Caco-2 (cell line): Measurements from ENCODE around the gene MEGF11. TPM values are rescaled to one million over a fixed set of nuclear protein-coding genes. Genes with fewer than 3 reads are reported as not detected.

Experiments
- BruUV-seq: library from RNA; stranded (reverse); fragments of 400-500 nt; replicated peaks from 2 replicates; lab custom pipeline; 2021; lab: Mats Ljungman, UMichigan
- CTCF ChIA-PET: fragments of 300-600 bp; sonication (Branson Sonifier 250); formaldehyde crosslinking; loops from one replicate; lab custom pipeline; 2022; ENCODE audit warnings: antibody characterized with exemption; lab: Charles Lee
- POLR2A ChIA-PET: fragments of 300-600 bp; sonication (Branson Sonifier 250); formaldehyde crosslinking; loops from one replicate; lab custom pipeline; 2022; ENCODE audit warnings: antibody characterized with exemption; lab: Charles Lee
- DNase-seq, 2 experiments: peaks; one replicate each; pipeline versions ENCODE4 v3.0.0 to v3.0.0-alpha.2; 2020 to 2022
- H3K27me3 ChIP-seq: replicated peaks from 2 replicates; pipeline ENCODE4 v1.6.0; 2011; ENCODE audit warnings: low read length; ENCODE audit not compliant: control insufficient read depth, insufficient read depth
- H3K36me3 ChIP-seq: 2 replicates; pipeline ENCODE4 v1.5.1; 2011; ENCODE audit warnings: low read length; ENCODE audit not compliant: control insufficient read depth, insufficient read depth
- H3K4me1 ChIP-seq: fragments of 250-450 bp; sonication (Bioruptor Pico); 2 replicates; pipeline ENCODE4 v1.5.1; 2020; ENCODE audit warnings: mild to moderate bottlenecking
- H3K4me3 ChIP-seq: 2 replicates; pipeline ENCODE4 v1.5.1; 2011; ENCODE audit warnings: low read depth, mild to moderate bottlenecking, control low read depth, low read length
- H3K9me3 ChIP-seq: fragments of 250-450 bp; sonication (Bioruptor Pico); 2 replicates; pipeline ENCODE4 v1.5.1; 2020; ENCODE audit warnings: mild to moderate bottlenecking, moderate library complexity
- H3K27ac Mint-ChIP-seq: one replicate; pipeline ENCODE4 v1.8.0; 2022; ENCODE audit warnings: mixed read lengths; ENCODE audit not compliant: unreplicated experiment
- H3K27me3 Mint-ChIP-seq: one replicate; pipeline ENCODE4 v1.8.0; 2022; ENCODE audit warnings: mixed read lengths; ENCODE audit not compliant: insufficient read depth, unreplicated experiment
- H3K36me3 Mint-ChIP-seq: one replicate; pipeline ENCODE4 v1.8.0; 2022; ENCODE audit warnings: mild to moderate bottlenecking, mixed read lengths; ENCODE audit not compliant: insufficient read depth, unreplicated experiment
- H3K4me1 Mint-ChIP-seq: one replicate; pipeline ENCODE4 v1.8.0; 2022; ENCODE audit warnings: low read depth, mixed read lengths; ENCODE audit not compliant: unreplicated experiment
- H3K4me3 Mint-ChIP-seq: one replicate; pipeline ENCODE4 v1.8.0; 2022; ENCODE audit warnings: mild to moderate bottlenecking, moderate library complexity, mixed read lengths; ENCODE audit not compliant: unreplicated experiment
- H3K9me3 Mint-ChIP-seq: one replicate; pipeline ENCODE4 v1.8.0; 2022; ENCODE audit warnings: mixed read lengths; ENCODE audit not compliant: unreplicated experiment
- intact Hi-C: fragments of 100-400 bp; cut with micrococcal nuclease; formaldehyde crosslinking; loops from one replicate; pipeline ENCODE4 v1.10.0; 2022; ENCODE audit not compliant: unreplicated experiment
- total RNA-seq: library from RNA; stranded (reverse); gene quantifications from 2 replicates; pipeline ENCODE4 v1.2.3, GENCODE V29; 2022
- TF ChIP-seq, protein P1 (sequence below), 2 experiments: fragments of 200-600 bp in 1 of 2; IDR thresholded peaks; 1 replicate in 1 of 2; 2 replicates in 1 of 2; pipeline versions ENCODE4 v1.5.1 to v1.8.0; 2011 to 2022; ENCODE audit warnings: antibody characterized with exemption in 1 of 2, control low read depth in 1 of 2, inconsistent platforms in 1 of 2, low read depth in 1 of 2, low read length in 1 of 2, mild to moderate bottlenecking in 1 of 2, moderate library complexity in 1 of 2; ENCODE audit not compliant: insufficient read depth in 1 of 2, severe bottlenecking in 1 of 2, unreplicated experiment in 1 of 2

The MEGF11 gene
- total RNA-seq, 1 experiment from 2014 or later, result 0.66 TPM

- H3K4me1 Mint-ChIP-seq, result no peaks in the 10 kb centered on the region
- H3K36me3 Mint-ChIP-seq, result peaks cover 5% of the 10 kb centered on the region
- Histone ChIP-seq H3K27me3 (no peaks in the 10 kb centered on the region), H3K4me3 (no peak overlapping the region), H3K4me1 (no peaks in the 10 kb centered on the region), H3K9me3 (no peaks in the 10 kb centered on the region), H3K36me3 (no peaks in the 10 kb centered on the region)
- TF ChIP-seq, protein P1, sequence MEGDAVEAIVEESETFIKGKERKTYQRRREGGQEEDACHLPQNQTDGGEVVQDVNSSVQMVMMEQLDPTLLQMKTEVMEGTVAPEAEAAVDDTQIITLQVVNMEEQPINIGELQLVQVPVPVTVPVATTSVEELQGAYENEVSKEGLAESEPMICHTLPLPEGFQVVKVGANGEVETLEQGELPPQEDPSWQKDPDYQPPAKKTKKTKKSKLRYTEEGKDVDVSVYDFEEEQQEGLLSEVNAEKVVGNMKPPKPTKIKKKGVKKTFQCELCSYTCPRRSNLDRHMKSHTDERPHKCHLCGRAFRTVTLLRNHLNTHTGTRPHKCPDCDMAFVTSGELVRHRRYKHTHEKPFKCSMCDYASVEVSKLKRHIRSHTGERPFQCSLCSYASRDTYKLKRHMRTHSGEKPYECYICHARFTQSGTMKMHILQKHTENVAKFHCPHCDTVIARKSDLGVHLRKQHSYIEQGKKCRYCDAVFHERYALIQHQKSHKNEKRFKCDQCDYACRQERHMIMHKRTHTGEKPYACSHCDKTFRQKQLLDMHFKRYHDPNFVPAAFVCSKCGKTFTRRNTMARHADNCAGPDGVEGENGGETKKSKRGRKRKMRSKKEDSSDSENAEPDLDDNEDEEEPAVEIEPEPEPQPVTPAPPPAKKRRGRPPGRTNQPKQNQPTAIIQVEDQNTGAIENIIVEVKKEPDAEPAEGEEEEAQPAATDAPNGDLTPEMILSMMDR (IDR thresholded peaks at IDR 0.05; ENCODE audit: insufficient read depth in 1 of 2, low read depth in 1 of 2, low read length in 1 of 2, severe bottlenecking in 1 of 2, unreplicated experiment in 1 of 2), result no peak
- no peaks in the 10 kb centered on the region for H3K9me3 Mint-ChIP-seq
- H3K27me3 Mint-ChIP-seq, result peaks cover 7% of the 10 kb centered on the region
- intact Hi-C loops, result no loop called here
- POLR2A ChIA-PET, result no interaction called here
- no peak overlapping the region for H3K27ac Mint-ChIP-seq
- H3K4me3 Mint-ChIP-seq, result no peak overlapping the region
- CTCF ChIA-PET, result no interaction called here
- BruUV-seq, result no TSS peak
- DNase-seq, result no peak
These were observed 231.4 kb downstream of the MEGF11 start for GRCh38 chr15:66022163-66022525.

DNA sequence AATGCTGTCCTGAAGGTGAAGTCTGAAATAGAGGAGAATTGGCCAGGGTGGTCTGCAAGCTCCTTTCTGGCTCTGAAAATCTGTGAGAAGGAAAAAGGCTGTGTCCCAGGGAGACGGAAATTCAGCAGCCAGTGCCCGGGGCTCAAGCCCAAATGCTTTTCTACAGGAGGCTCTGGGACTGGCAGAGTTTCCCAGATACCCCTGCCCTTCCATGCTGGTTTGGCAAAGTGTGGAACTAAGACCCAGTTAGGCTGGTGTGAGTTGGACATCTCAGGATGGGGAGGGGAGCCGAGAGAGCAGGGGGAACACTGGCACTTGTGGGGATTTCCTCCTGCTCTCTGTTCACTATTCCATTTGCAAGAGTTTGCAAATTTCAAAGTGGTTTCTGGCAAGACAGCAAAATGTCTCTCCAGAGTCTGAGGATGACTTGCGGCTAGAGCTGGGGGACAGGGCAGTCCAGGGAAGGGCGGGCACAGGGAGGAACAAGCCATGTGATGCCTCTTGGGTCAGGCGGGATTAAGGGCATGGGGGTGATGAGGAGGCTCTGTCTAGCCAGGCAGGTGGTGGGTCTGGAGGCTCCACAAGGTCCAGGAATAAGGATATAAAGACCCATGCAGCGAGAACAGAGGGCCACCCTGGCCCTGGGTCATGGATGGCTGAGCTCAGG lies 231.9 kb downstream of the MEGF11 start:
- TF ChIP-seq, protein P1 (IDR thresholded peaks at IDR 0.05; ENCODE audit: insufficient read depth in 1 of 2, low read depth in 1 of 2, low read length in 1 of 2, severe bottlenecking in 1 of 2, unreplicated experiment in 1 of 2), result no peak
- Histone ChIP-seq H3K27me3 (no peaks in the 10 kb centered on the region), H3K4me3 (no peak overlapping the region), H3K4me1 (no peaks in the 10 kb centered on the region), H3K36me3 (no peaks in the 10 kb centered on the region), H3K9me3 (no peaks in the 10 kb centered on the region)
- Mint-ChIP-seq H3K4me1 (no peaks in the 10 kb centered on the region), H3K27me3 (peaks cover 7% of the 10 kb centered on the region), H3K27ac (no peak overlapping the region), H3K36me3 (peaks cover 5% of the 10 kb centered on the region), H3K9me3 (no peaks in the 10 kb centered on the region), H3K4me3 (no peak overlapping the region)
- POLR2A ChIA-PET, result no interaction called here
- no peak for DNase-seq
- intact Hi-C loops, result no loop called here
- CTCF ChIA-PET, result no interaction called here
- no TSS peak for BruUV-seq

DNA sequence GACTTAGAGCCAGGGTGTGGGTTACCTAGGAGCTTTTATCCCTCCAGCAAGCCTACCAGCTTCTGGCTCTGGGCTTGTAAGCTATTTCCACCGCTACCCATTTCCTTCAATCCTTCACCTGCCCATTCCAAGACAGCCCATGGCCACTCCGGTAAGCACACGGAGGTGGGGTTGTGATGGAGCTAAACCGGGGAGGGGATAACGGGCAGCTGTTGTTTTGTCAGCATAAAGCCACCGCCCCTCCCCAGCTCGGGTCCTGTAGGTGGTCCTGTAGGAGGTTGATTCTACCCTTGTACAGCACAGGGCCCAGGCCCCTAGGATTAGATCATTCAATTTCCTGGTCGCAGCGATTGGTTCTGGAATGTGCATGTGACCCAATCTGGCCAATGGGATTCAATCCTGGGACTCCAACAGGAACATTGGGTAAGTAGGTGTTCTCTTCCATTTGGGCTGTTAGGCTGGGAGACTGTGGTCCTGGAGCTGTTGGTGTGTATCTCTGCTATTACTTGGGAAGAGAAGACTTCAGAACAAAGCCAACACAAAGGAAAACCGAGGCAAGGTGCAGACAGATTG lies 233.6 kb downstream of the MEGF11 start:
- POLR2A ChIA-PET, result no interaction called here
- Mint-ChIP-seq H3K4me3 (no peak overlapping the region), H3K9me3 (no peaks in the 10 kb centered on the region), H3K27me3 (peaks cover 3% of the 10 kb centered on the region), H3K27ac (no peak overlapping the region), H3K36me3 (peaks cover 5% of the 10 kb centered on the region), H3K4me1 (no peaks in the 10 kb centered on the region)
- TF ChIP-seq, protein P1 (IDR thresholded peaks at IDR 0.05; ENCODE audit: insufficient read depth in 1 of 2, low read depth in 1 of 2, low read length in 1 of 2, severe bottlenecking in 1 of 2, unreplicated experiment in 1 of 2), result no peak
- Histone ChIP-seq H3K4me1 (no peaks in the 10 kb centered on the region), H3K9me3 (no peaks in the 10 kb centered on the region), H3K4me3 (no peak overlapping the region), H3K36me3 (no peaks in the 10 kb centered on the region), H3K27me3 (no peaks in the 10 kb centered on the region)
- no TSS peak for BruUV-seq
- no peak for DNase-seq
- intact Hi-C loops, result no loop called here
- CTCF ChIA-PET, result no interaction called here
